GM15510 (cell line): ENCODE results near the gene LRP1B.

Experiments
- POLR2A ChIP-seq: IDR thresholded peaks from 3 replicates; pipeline ENCODE4 v1.6.1; 2011; ENCODE audit warnings: borderline replicate concordance; ENCODE audit not compliant: insufficient read length; ENCODE audit errors: extremely low read depth

The LRP1B gene

GRCh38 chr2:140481136-140481535, 1649.7 kb downstream of the LRP1B start:
- TF ChIP-seq POLR2A, result no peak

DNA sequence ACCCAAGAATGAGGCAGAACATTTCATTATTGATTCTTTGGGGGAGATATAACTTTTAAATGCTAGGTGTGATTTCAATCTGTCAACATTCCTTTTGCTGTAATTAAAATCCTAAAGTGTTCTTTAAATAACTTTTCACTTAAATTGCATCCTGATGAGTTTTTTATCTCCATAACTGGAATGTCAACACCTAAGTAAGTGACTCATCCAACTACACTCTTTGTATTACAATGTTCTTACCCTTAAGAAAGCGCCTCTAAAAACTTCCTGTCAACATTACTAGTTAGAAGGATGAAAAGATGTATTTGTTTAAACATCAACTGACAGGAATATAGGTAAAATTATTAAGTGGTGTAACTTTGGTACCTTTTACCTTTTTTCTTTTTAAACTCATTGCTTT, 1657.0 kb downstream of the LRP1B start:
- TF ChIP-seq POLR2A, result no peak

DNA sequence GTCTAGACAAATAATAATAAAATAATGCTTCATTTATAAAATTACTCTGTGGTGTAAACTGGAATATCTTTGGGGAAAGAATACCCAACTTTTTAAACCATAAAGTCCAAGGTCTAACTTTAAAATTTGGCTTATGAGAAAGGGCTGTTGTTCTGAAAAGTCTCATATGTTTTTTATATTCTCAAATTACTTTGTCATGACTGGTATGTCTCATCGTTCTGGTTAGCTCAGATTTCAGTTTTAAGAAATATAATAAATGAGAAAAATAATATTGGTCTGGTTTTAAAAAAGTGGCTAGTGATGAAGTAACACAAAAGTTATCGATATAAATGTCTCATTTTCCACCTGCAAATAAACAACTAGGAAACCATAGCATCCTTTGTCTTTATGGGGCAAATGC, 1658.1 kb downstream of the LRP1B start:
- TF ChIP-seq POLR2A, result no peak

DNA sequence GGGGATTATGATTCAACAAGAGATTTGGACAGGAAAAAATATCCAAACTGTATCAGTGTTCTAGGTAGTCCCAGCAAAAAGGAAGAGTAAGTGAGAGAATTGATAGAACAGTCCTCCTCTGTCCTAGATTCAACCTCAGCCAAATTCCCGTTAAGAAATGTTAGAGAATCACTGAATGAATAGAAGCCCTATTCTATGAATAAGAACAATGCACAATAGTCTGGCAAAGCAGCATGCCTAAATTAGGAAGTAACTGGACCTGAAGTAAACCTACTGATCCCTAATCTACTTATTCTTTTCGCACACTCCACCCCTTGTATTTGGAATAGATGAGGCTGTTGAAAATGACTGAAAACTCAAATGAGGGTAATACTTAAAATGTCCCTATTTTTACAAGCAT, 1665.5 kb downstream of the LRP1B start:
- no peak for TF ChIP-seq POLR2A

DNA sequence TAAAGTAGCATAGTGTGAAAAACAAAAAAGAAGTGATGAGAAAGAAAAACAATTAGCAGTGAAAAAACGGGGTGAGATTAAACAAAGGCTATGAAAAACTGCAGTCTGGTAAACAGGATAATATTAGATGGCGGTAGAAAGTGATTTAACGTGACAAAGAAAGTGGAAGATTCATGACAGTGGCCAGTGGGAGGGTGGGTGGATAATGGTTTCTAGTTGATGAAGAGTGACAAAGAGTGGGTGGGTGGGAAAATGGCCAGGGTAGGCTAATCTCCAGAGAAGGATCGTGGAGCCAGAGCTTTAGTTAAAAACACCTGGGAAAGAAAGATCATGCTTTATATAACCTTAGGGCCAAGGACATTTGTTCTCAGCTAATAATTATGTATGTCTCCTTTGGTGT, 1667.8 kb downstream of the LRP1B start:
- TF ChIP-seq POLR2A, result no peak

GRCh38 chr2:140457483-140457882, 1673.3 kb downstream of the LRP1B start:
- no peak for TF ChIP-seq POLR2A

GRCh38 chr2:140455315-140455714, 1675.5 kb downstream of the LRP1B start:
- TF ChIP-seq POLR2A, result no peak

DNA sequence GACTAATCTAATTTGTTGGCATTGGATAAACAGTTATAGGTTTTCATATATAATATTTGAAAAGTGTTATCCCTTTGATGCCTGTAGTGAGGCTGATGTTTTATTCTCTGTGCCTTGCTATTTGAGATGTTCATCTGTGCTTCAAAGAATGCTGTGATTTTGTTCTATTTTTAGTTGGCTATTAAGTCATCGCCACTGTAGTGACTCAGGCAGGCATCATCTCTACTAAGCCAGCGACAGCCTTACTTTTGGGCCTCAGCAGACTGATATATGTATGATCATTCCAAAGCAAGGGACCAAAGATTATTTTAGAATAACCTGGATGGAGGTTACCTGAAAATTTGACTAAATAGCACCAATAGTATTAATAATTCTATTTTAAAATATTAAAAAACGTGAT, 1676.1 kb downstream of the LRP1B start:
- no peak for TF ChIP-seq POLR2A

DNA sequence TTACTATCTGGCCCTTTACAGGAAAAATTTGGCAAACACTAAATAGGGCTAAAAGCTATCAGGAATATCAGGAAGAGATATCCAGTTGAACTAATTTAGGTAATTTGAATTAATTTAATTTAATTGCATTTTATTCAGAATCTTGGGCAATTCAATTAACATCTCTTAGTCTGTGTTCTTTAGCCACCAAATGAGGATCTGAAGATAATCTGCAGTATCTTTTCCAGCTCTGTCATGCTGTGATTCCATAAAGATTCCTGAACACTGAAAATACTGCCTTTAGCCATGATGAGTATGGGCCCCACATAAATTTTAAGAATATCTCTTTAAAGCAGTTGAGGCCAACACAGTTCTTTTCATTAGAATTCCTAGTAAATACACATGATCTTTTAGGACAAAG, 1679.5 kb downstream of the LRP1B start:
- no peak for TF ChIP-seq POLR2A

DNA sequence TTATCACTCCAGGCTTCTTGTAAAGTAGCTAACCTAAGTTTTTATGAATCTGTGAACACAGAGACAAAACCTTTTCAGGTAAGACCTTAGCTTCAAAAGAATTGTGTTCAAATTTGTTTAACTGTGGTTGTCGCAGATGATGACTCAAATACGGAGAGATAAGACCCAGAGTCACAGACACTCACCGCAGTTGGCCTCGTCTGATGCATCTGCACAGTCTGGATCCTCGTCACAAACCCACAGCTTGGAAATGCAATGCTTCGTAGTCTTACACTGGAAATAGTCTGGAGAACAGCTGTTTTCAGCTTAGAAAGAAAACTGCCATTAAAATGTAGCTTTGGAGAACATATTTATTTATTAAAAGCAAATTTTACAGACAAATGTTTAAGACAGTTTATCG, 1688.5 kb downstream of the LRP1B start:
- TF ChIP-seq POLR2A, result no peak

DNA sequence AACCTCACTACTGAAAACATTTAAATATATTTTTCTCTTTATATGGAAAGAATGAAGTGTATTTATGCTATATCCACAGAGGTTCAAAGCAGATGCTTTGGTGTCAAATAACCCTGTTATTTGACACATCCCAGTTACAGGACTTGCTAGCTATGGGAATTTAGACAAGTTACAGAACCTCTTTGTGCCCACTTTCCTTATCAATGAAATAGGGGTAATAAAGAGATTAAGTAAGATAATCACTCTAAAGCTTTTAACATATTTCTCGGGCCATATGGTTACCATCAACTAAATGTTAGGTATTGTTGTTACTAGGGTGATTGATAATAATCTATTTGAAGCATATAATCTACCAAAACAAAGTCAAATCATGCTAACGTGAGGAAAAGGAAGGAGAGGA, 1690.0 kb downstream of the LRP1B start:
- no peak for TF ChIP-seq POLR2A

GRCh38 chr2:140436936-140437335, 1693.9 kb downstream of the LRP1B start:
- TF ChIP-seq POLR2A, result no peak

GRCh38 chr2:140424471-140424870, 1706.3 kb downstream of the LRP1B start:
- no peak for TF ChIP-seq POLR2A

DNA sequence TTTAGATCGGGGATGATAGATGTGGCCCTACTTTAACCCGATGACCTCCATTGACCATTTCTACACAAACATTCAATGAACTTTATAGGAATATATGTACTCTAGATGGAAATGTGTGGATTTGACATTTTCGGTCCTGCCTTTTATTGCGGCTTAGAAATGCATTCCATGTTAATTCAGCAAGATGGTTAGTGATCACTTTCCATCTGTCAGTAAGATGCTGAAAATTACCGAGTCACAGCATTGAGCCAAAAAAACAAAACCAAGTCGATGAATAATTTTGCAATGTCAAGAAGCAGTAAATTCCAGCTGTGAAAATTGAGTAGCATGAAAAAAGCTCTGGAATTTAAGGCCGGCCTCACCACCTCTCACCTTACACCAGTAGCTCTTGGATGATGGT, 1708.1 kb downstream of the LRP1B start:
- TF ChIP-seq POLR2A, result no peak

DNA sequence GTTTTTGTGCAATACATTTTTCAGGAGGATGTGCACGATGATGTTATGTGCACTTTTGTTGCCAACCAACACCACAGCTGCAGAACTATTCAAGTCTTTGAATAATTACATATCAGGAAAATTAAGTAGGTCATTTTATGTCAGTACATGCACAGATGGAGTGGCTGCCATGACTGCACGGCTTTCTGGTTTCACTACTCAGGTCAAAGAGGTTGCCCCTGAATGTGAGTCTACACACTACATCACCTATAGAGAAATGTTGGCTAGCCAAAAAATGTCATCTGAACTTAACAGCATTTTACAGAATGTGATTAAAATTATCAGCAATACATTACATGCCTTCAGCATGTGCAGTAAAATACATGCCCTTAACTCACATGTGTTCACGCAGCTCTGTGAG, 1713.3 kb downstream of the LRP1B start:
- no peak for TF ChIP-seq POLR2A

GRCh38 chr2:140416577-140416976, 1714.2 kb downstream of the LRP1B start:
- no peak for TF ChIP-seq POLR2A

DNA sequence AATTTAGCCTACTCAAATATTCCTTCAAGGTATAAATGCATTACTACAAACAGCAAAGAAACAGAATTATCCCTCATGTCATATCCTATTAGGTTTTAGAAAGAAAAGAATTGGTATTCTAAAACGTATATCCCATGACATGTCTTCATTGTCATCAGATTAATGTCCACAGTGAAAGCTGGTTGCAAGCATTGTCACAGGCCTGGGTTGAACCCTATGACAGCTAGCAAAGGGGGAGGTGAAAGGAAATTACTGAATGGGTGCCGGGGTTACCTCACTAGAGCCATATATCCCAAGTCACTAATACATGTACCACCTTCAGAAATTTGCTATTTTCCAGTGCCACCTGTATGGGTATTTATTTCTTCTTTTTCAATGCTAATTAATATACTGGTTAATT, 1720.1 kb downstream of the LRP1B start:
- no peak for TF ChIP-seq POLR2A

GRCh38 chr2:140401056-140401455, 1729.8 kb downstream of the LRP1B start:
- TF ChIP-seq POLR2A, result no peak

- TF ChIP-seq POLR2A, result no peak
These were observed 1738.0 kb downstream of the LRP1B start for GRCh38 chr2:140392824-140393223.

GRCh38 chr2:140384946-140385345, 1745.9 kb downstream of the LRP1B start:
- no peak for TF ChIP-seq POLR2A
